Inflammatory macrophage treated with lipopolysaccharide for 1 hour (primary cell): ENCODE data around the gene DPP4.

Experiments used
- DNase-seq, 2 donors: peaks; one replicate each; pipeline ENCODE4 v3.0.0-alpha.2; 2020 to 2022

DPP4 gene

GRCh38 chr2:162073888-162074631, at the start of gene DPP4:
Gene DPP4 (minus strand): TSS chr2:162074215. CDS start chr2:162073981, 234 bp downstream.
- peak in 1 of 2 donors; percentile 30 for DNase-seq

GRCh38 chr2:162118166-162119031, 44.4 kb upstream of the DPP4 start:
- DNase-seq, result peak; percentile 54 to 56

DNA sequence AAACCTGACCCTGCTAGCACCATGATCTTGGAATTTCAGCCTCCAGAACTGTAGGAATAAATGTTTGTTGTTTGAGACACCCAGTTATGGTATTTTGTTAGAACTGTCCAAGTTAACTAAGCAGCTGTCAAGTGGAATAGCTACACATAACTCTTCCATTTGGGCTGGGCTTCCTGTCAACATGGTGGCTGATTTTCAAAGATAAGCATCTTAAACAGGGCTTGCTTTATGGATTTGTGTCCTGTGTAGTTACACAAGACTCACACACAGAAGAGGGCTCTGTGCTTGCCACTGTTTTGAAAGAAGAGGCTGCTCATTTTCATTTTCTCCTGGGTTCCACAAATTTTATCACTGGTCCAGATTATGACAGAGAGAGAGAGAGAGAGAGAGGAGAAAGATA, 42.3 kb upstream of the DPP4 start:
- DNase-seq, result no peak

- DNase-seq, result no peak
These were observed 41.1 kb upstream of the DPP4 start for GRCh38 chr2:162115076-162115475.

- peak in 1 of 2 donors; percentile 29 for DNase-seq
These were observed 40.3 kb upstream of the DPP4 start for GRCh38 chr2:162114271-162114670.

DNA sequence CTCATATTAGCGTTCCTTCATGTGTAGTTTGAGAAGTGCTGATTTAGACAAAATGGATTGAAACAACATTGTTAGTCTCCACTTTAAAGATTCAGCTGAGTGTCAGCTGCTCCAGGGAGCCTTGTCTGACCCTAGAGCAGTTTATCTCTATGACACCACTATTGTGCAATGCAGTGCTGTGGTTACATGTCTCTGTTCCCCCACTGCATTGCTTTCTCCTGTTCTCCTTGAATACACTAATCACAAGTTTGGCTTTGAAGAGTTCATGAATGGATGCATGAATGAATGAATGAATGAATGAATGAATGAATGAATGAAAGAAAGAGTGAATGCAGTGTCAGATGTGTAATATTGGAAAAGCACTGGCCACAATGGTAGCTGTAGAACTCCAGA, 39.8 kb upstream of the DPP4 start:
- DNase-seq, result peak; percentile 58 to 79

DNA sequence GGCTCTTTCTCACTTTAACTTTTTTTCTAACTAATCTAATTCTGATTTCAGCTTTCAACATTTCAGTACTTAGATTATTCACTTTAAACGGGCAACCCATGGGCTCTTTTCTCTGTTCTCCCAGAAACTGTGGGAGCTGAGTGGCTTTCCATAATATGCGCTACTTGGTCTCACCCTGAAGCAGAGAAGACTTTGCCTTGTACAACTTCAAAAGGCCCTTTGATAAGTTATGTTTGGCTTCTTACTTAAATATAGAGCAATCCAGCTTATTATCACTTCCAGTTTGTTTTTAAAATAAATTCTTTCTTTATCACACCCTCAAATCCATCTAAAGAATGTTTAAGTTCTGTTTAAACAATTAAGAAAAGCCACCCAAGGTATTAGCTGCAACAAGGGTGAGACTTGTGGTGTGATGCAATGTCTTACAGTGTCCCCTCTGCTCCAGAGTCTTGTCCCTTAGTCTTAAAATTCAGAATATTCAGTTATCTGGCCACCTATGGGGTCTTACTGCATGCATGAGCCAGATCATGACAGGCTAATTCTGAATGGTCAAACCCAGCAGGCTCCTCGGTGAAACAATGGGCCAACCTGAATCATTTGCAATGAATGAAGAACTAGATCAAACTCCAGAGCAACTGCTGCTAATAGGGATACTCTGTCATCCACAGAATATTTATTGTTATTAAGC, 39.2 kb upstream of the DPP4 start:
- no peak for DNase-seq

GRCh38 chr2:162111958-162112850, 38.2 kb upstream of the DPP4 start:
- DNase-seq, result peak; percentile 42 to 74

- no peak for DNase-seq
These were observed 33.4 kb upstream of the DPP4 start for GRCh38 chr2:162107361-162107901.

DNA sequence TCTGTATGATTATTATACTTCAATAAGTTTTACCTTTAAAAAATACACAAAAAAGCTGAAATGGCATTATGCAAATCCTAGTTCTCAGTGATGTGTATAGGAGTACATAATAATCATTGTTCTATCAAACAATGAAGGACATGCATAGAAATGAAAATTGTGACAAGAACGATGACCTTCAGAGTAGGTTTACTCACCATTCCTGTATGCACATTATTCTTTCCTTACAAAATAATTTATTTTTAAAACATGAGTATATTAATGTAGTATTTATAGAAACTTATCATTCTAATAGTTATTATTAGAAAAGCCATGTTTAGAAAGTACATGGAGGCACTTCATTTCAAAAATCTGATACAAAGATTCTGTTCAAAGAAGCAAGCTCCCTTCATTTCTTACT, 32.7 kb upstream of the DPP4 start:
- DNase-seq, result no peak

GRCh38 chr2:162106146-162106551, 32.1 kb upstream of the DPP4 start:
- DNase-seq, result no peak

- no peak for DNase-seq
These were observed 29.5 kb upstream of the DPP4 start for GRCh38 chr2:162103443-162104009.

- DNase-seq, result no peak
These were observed 26.6 kb upstream of the DPP4 start for GRCh38 chr2:162100579-162100978.

DNA sequence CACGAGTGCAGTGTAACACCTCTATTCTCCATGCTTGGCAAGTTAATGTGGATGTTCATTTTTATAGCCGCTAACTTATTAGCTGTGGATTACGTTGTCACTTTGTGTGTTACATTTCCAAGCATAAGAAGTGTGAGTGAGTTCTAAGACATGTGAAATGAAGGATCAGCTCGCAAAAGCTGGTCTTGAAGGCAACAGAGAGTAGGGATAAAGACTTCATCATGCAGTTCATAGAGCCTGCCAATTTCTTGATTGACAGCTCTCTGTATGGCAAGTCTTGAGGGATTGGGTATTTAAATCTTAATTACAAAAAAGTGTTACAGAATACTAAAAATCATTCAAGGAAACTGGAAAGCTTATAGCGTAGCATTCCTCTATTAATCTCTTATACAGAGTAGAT, 25.8 kb upstream of the DPP4 start:
- no peak for DNase-seq

DNA sequence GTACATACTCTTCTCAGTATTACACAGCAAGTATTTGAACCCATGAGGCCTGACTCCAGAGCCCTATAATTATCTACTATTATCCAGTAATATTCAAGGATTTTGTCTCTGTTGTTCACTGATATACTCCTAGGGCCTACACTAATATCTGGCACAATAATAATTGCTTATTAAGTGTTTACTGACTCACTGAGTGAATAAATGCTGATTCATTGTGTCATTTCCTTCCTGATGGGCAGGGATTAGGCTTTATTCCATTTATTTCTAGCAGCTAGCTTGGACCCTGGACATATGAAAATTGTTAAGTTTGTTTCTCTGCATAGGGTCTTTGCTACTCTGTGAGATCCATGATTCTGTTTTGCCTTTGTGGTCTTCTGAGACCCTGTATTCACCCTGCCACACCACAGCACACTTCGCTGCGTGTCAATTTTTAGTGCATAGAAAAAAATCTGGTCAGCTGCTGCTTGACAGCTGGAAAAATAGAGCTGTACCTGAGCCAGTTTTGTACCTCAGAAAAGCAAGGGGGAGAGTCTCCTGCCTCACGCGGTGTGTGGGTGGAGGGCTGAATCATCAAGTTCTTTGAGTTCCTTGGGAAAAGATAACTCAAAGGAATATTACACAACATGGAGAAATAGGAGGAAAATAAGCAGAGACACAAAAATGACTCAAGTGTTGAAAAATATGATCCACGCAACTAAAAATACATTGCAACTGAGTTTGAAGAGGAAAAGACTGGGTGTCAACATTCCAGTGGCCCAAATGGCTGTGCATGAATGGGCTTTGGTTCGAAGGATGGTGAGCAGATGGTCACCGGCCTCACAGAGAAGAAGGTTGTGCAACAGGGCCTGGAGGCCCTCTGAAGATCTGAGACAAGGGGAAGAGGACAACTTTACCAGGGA, 18.9 kb upstream of the DPP4 start:
- DNase-seq, result peak; percentile 70 to 86

DNA sequence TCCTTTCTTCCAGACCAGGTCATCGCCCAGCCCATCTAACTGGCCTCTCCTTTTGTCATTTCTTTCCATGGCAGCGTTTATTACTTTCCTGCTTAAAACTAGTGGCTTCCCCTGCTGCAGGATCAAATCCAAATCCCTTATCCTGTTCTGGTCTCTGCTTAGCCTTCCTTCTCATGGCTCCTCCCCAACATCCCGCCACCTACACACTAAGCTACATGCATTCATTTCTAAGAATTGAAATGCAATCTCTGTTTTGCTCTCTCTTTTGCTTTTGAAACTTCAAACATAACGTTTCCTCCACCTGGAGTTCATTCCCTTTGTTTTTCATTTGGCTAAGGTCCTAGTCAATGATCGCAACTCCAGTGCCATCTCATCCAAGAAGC, 18.0 kb upstream of the DPP4 start:
- DNase-seq, result no peak

DNA sequence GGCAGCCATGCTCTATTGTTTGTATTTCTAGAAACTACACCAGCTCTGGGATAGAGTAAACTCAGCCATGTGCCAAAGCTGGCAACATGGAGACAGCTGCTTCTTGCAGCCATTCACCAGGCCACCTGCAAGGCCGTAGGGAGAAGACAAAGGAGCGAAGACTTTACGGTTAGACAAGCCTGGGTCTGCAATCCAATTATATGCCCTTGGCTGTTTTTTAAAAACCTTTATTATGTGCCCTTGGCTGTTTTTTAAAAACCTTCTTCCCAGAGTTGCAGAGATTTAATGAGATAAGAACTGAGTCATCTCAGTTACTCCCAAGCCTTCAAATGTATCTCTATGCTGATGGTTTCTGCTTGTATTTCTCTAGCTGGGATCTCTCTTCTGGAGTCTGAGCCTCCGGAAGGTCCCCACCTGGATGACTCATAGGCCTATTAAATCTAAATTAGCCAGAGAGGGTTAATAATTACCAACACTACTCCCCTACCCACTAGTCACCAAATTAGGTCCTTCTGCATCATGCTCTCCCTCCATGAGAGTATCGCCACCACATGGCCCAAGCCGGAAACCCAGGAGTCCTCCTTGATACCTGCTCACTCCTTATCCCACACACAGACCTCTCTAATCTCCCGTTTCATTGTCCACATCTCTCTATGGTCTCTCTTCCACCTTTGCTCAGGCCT, 17.5 kb upstream of the DPP4 start:
- no peak for DNase-seq

- DNase-seq, result peak in 1 of 2 donors; percentile 14
These were observed 16.1 kb upstream of the DPP4 start for GRCh38 chr2:162090109-162090508.

DNA sequence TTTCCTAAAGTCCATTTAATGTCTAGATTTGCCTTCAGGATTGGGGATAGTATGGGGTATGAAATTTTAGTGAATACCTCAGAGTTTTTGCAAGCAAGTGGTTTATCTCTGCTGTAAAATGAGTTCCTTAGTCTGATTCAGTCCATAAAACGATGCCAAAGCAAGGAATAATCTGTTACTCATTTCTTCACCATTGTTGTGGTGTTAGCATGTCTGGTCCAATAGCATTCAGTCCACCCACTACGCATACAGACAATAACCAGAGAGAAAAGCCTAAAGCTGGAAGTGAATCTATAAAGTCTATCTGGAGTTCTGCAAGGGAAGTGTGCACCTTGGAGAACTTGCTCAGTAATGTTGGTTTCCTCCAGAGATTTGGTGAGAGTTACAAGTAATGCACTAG, 12.9 kb upstream of the DPP4 start:
- DNase-seq, result no peak
